K562 (cell line): ENCODE data around the gene SMCO4. TPM values are rescaled to one million over a fixed set of nuclear protein-coding genes. Genes with fewer than 3 reads are reported as not detected.

Experiments
- ATAC-seq: fragments of 200-7000 bp; cut with Tn5 transposase; 3 replicates; pipeline ENCODE4 v1.9.1; 2020; ENCODE audit warnings: moderate library complexity
- BruUV-seq: library from RNA; stranded (reverse); fragments of 400-500 nt; replicated peaks from 2 replicates; lab custom pipeline; 2021; lab: Mats Ljungman, UMichigan
- CTCF ChIA-PET: fragments of 300-600 bp; formaldehyde crosslinking; extraction: SDS; loops from one replicate; lab custom pipeline; 2021; ENCODE audit warnings: low intra/inter-chr PET ratio; lab: Yijun Ruan, JAX
- POLR2A ChIA-PET: fragments of 300-600, 350-650 bp; sonication (Branson Sonifier 250); formaldehyde crosslinking; extraction: SDS; loops from one replicate; lab custom pipeline; 2021; ENCODE audit warnings: antibody characterized with exemption, inconsistent platforms; lab: Yijun Ruan, JAX
- DNase-seq, 4 experiments: peaks; one replicate each; pipeline versions ENCODE4 v3.0.0 to v3.0.0-alpha.2; 2011 to 2018; ENCODE audit warnings: low spot score in 3 of 4, mixed read lengths in 3 of 4; ENCODE audit errors: extremely low read depth in 1 of 4
- FAIRE-seq: peaks from 2 replicates; lab custom pipeline; 2011; peaks lifted over from hg19 to GRCh38; lab: Jason Lieb, UNC
- H2AFZ ChIP-seq: 2 replicates; pipeline ENCODE4 v1.6.0; 2011; ENCODE audit warnings: low read depth, low read length, control low read depth, inconsistent platforms
- H3K27ac ChIP-seq: fragments of 200-600 bp; 3 replicates; pipeline ENCODE4 v1.8.0; 2011; ENCODE audit warnings: low read depth, mild to moderate bottlenecking, control low read depth, inconsistent platforms, low read length, moderate library complexity, mixed read lengths; ENCODE audit errors: extremely low read depth
- H3K27me3 ChIP-seq, 2 experiments: fragments of 300-600 bp in 1 of 2; 2 replicates in 1 of 2; 3 replicates in 1 of 2; pipeline versions ENCODE4 v1.6.0 to v1.8.0; 2011; ENCODE audit warnings: inconsistent platforms in 2 of 2, low read length in 2 of 2, mild to moderate bottlenecking in 1 of 2, mixed read lengths in 1 of 2, moderate library complexity in 1 of 2; ENCODE audit not compliant: control insufficient read depth in 2 of 2, insufficient read depth in 2 of 2
- H3K36me3 ChIP-seq: fragments of 300-600 bp; 3 replicates; pipeline ENCODE4 v1.8.0; 2011; ENCODE audit warnings: mild to moderate bottlenecking, low read length, inconsistent platforms; ENCODE audit not compliant: control insufficient read depth, insufficient read depth
- H3K4me1 ChIP-seq, 2 experiments: fragments of 200-600 bp in 1 of 2; replicated peaks in 1 of 2; 2 replicates in 1 of 2; 3 replicates in 1 of 2; pipeline versions ENCODE4 v1.5.1 to v1.8.0; 2011; ENCODE audit warnings: inconsistent platforms in 2 of 2, low read length in 2 of 2, mild to moderate bottlenecking in 1 of 2, mixed read lengths in 1 of 2, moderate library complexity in 1 of 2; ENCODE audit not compliant: control insufficient read depth in 2 of 2, insufficient read depth in 2 of 2
- H3K4me2 ChIP-seq: 2 replicates; pipeline ENCODE4 v1.6.1; 2011; ENCODE audit warnings: low read length, control low read depth, inconsistent platforms, mixed read lengths; ENCODE audit not compliant: insufficient read depth
- H3K4me3 ChIP-seq: fragments of 200-600 bp; sonication (generic), shearing (Covaris generic); 2 replicates; pipeline ENCODE4 v1.5.1; 2016; ENCODE audit warnings: control low read depth, inconsistent platforms
- H3K79me2 ChIP-seq: fragments of 200-600 bp; 3 replicates; pipeline ENCODE4 v1.8.0; 2011; ENCODE audit warnings: low read length, inconsistent platforms; ENCODE audit not compliant: control insufficient read depth, insufficient read depth
- H3K9ac ChIP-seq, 2 experiments: 2 replicates each; pipeline versions ENCODE4 v1.6.0 to v1.6.1; 2011; ENCODE audit warnings: low read depth in 2 of 2, low read length in 2 of 2, control low read depth in 1 of 2, inconsistent platforms in 1 of 2, mild to moderate bottlenecking in 1 of 2, mixed read lengths in 1 of 2; ENCODE audit not compliant: insufficient read depth in 1 of 2
- H3K9me1 ChIP-seq: one replicate; pipeline ENCODE4 v1.6.0; 2011; ENCODE audit warnings: inconsistent platforms, mild to moderate bottlenecking, low read length, moderate library complexity; ENCODE audit not compliant: control insufficient read depth, insufficient read depth
- H3K9me3 ChIP-seq: replicated peaks from 2 replicates; pipeline ENCODE4 v1.5.1; 2011; ENCODE audit warnings: low read depth, low read length, inconsistent platforms; ENCODE audit not compliant: control insufficient read depth, insufficient read depth
- H4K20me1 ChIP-seq: replicated peaks from 2 replicates; pipeline ENCODE4 v1.6.1; 2011; ENCODE audit warnings: low read length, inconsistent platforms, mixed read lengths; ENCODE audit not compliant: control insufficient read depth, insufficient read depth
- HNRNPK ChIP-seq: fragments of 200-400 bp; formaldehyde crosslinking; IDR thresholded peaks from one replicate; pipeline ENCODE4 v1.6.1; 2018; ENCODE audit warnings: mild to moderate bottlenecking, low read depth, low read length; ENCODE audit not compliant: poor library complexity, severe bottlenecking
- HNRNPLL ChIP-seq: fragments of 200-400 bp; formaldehyde crosslinking; IDR thresholded peaks from 2 replicates; pipeline ENCODE4 v1.6.1; 2017; ENCODE audit warnings: low read length, low read depth, mild to moderate bottlenecking; ENCODE audit not compliant: poor library complexity, severe bottlenecking
- WGBS: fragments of 100-300 bp; shearing (Covaris generic); methylation state at CpG from one replicate; pipeline ENCODE4 v1.1.6; 2016; ENCODE audit warnings: low coverage, mixed read lengths; ENCODE audit not compliant: insufficient coverage; ENCODE audit errors: missing lambda C conversion rate; 5-methylcytosine and 5-hydroxymethylcytosine counted together
- in situ Hi-C: fragments of 300-500 bp; cut with MboI; formaldehyde crosslinking; loops from 4 replicates; pipeline ENCODE4 v1.15.0; 2018; ENCODE audit warnings: inconsistent platforms, mixed read lengths
- intact Hi-C: fragments of 100-400 bp; cut with micrococcal nuclease; formaldehyde crosslinking; loops from 2 replicates; pipeline ENCODE4 v1.14.2; 2022
- polyA plus RNA-seq, 8 experiments: library from polyadenylated mRNA; depleted of rRNA in 4 of 8; stranded (reverse) in 5 of 8; unstranded in 3 of 8; fragments of >200 nt; fragmentation: Nextera tagmentation in 2 of 8; fragmentation: Illumina TruSeq in 1 of 8; extraction: Ambion mirVana in 2 of 8; extraction: Trizol in 1 of 8; gene quantifications; 2 replicates each; pipeline versions ENCODE4 v1.2.1 to v1.2.3, GENCODE V29; 2011 to 2014; ENCODE audit warnings: inconsistent platforms in 1 of 8, missing spikeins in 1 of 8
- total RNA-seq, 7 experiments: library from RNA; depleted of rRNA in 6 of 7; stranded (reverse); fragments of >200 nt in 6 of 7; fragmentation: Illumina TruSeq in 2 of 7; extraction: Trizol in 2 of 7; gene quantifications; 2 replicates each; pipeline versions ENCODE4 v1.2.1 to v1.2.3, GENCODE V29; 2011 to 2021; ENCODE audit warnings: low replicate concordance in 1 of 7
- TF ChIP-seq, protein P1 (sequence below), 2 experiments: fragments of 450-650 bp; IDR thresholded peaks; 2 replicates each; pipeline ENCODE4 v1.6.1; 2018; ENCODE audit warnings: mild to moderate bottlenecking in 2 of 2, low read depth in 1 of 2; ENCODE audit not compliant: partially characterized antibody in 2 of 2

The SMCO4 gene
- total and polyA plus RNA-seq, 9 of the 15 experiments (the other 6 are each of a cell fraction or from before 2014, with no cell fraction given) = 1.8 to 27.8 (median 15.3) TPM

DNA sequence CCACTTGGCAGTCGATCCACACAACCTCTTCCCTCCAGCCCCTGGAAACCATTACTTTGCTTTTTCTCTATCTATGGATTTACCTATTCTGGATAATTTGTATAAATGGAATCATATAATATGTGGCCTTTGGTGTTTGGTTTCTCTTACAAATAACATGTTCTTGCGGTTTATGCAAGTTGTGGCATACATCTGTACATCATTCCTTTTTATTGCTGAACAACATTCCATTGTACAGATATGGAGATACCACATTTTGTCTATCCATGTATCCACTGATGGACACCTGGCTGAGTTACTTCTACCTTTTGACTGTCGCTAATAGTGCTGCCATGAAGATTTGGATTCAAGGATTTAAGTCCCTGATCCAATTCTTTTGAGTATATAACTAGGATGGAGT, 25.1 kb downstream of the SMCO4 start:
- Histone ChIP-seq H3K9me3 (no peaks in the 10 kb centered on the region), H4K20me1 (peaks cover 3% of the 10 kb centered on the region; the same call in 1 of the 2 replicates), H2AFZ (no peak overlapping the region), H3K36me3 (no peaks in the 10 kb centered on the region), H3K79me2 (no peaks in the 10 kb centered on the region), H3K4me1 (no peaks in the 10 kb centered on the region), H3K27ac (no peak overlapping the region), H3K4me3 (no peak overlapping the region), H3K4me2 (no peak overlapping the region), H3K27me3 (no peaks in the 10 kb centered on the region), H3K9ac (no peak overlapping the region), H3K9me1 (no peaks in the 10 kb centered on the region)
- TF ChIP-seq, protein P1, sequence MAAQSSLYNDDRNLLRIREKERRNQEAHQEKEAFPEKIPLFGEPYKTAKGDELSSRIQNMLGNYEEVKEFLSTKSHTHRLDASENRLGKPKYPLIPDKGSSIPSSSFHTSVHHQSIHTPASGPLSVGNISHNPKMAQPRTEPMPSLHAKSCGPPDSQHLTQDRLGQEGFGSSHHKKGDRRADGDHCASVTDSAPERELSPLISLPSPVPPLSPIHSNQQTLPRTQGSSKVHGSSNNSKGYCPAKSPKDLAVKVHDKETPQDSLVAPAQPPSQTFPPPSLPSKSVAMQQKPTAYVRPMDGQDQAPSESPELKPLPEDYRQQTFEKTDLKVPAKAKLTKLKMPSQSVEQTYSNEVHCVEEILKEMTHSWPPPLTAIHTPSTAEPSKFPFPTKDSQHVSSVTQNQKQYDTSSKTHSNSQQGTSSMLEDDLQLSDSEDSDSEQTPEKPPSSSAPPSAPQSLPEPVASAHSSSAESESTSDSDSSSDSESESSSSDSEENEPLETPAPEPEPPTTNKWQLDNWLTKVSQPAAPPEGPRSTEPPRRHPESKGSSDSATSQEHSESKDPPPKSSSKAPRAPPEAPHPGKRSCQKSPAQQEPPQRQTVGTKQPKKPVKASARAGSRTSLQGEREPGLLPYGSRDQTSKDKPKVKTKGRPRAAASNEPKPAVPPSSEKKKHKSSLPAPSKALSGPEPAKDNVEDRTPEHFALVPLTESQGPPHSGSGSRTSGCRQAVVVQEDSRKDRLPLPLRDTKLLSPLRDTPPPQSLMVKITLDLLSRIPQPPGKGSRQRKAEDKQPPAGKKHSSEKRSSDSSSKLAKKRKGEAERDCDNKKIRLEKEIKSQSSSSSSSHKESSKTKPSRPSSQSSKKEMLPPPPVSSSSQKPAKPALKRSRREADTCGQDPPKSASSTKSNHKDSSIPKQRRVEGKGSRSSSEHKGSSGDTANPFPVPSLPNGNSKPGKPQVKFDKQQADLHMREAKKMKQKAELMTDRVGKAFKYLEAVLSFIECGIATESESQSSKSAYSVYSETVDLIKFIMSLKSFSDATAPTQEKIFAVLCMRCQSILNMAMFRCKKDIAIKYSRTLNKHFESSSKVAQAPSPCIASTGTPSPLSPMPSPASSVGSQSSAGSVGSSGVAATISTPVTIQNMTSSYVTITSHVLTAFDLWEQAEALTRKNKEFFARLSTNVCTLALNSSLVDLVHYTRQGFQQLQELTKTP (IDR thresholded peaks at IDR 0.05; ENCODE audit: low read depth in 1 of 2, partially characterized antibody in 2 of 2) = no peak
- no peak for TF ChIP-seq HNRNPK
- TF ChIP-seq HNRNPLL = no peak
- no peak for ATAC-seq
- CTCF ChIA-PET = no interaction called here
- BruUV-seq = no TSS peak
- FAIRE-seq = no peak
- no peak for DNase-seq
- intact Hi-C loops = no loop called here
- 43% methylated on average over 3 of the region's 3 CpGs for WGBS
- in situ Hi-C loops = no loop called here
- POLR2A ChIA-PET = no interaction called here
